Activated T-helper 1 cell treated with anti-CD3 and anti-CD28 coated beads, Interleukin-2, amount 50 U/mL, for 16 hours (primary cell): ENCODE results near the gene MED12L.

Experiments
- DNase-seq, 2 donors: peaks; one replicate each; pipeline ENCODE4 v3.0.0-alpha.2; 2020; ENCODE audit warnings: low read depth in 1 of 2, low spot score in 1 of 2

Gene MED12L

DNA sequence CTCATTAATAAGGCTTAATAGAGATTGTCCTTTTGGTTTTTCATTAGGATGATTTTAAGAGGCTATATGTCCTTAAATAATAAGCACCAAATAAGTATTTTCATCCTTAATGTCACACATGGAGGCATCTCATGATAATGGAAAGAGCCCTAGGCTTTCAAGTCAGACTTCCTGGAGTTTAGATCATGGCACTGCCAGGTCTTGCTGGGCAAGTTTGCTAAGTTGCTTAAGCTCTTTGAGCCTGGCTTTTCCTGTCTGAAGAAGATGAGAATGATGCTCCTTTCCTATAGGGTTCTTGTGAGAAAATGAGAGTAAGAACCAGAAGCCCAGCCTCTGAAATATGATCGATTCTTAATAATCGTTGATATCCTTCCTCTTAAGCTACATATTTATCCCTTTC lies 322.5 kb downstream of the MED12L start:
- DNase-seq, result no peak

DNA sequence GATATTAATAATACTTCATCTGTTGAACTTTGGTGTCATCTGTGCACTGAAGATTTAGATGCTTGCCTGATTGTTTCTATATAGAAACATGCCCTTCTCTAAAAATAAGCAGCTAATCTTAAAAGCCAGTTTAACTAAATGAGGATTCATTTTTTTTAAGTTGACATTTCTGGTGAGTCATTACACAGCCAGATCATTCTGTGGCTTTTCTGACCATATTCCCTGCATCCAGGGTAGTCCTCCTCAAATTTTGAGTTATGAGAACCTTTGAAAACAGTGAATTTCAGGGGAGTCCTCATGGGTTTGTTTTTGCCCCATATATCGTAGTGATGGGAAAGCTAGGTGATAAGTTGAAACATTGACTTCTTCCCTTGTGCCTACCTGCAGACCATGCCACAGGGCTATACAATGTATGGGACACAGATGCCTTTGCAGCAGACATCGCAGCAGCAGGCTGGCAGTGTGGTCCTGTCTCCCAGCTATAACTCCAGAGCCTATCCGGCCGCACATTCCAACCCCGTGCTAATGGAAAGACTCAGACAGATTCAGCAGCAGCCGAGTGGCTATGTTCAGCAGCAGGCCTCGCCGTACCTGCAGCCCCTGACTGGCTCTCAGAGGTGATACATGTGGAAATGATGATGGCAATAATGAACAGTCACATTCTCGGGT lies 325.6 kb downstream of the MED12L start:
- no peak for DNase-seq

DNA sequence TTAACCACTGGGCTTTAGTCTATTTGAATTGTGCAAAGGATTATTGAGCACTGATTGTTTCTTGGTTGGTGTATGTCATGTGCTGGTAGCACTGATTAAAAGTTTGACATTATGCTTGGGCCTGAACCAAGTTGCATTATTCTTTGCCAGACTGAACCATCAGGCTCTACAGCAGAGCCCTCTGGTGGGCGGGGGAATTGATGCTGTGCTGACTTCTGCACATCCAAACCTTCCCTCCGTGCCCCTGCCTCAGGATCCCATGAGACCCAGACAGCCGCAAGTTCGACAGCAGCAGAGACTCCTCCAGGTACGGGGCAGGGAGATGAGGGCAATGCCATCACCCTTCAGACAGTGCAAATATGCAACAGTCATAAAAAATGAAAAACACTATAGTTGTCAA lies 327.5 kb downstream of the MED12L start:
- no peak for DNase-seq

DNA sequence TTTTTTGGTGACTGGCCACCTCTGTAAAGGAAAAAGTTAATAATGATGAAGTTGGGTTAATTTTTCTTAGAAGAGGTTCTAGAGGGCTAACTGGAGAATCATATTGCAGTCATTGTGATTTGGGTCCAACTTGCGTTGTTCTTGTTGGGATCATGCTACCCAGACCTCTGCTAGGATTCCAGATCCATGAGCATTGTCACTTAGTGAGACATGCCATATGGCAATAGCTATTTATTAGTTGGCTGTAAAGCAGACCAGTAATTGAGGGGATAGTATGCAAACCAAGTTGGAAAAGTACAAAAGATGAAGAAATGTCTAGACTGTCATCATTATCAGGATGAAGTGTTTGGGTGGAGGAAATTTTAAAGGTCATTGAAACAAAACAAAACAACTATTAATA lies 329.8 kb downstream of the MED12L start:
- no peak for DNase-seq

DNA sequence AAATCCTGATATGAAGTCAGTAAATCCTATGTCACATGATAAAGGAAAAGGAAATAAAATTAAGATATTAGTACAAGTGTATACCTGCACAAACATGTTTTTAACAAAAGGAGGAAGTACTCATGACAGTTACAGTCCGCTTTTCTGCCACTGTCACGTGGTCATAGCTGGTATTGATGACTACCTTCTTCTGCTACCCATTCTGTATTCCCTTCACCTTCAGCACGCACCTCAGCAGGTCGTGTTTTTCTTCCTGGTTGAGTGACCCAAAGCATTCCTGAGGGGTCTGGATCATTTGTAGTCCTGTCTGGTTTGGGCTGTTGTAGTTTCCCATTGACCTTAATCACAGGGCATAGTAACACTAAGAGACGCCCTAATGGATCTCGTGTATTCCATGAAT lies 334.3 kb downstream of the MED12L start:
- DNase-seq, result no peak

DNA sequence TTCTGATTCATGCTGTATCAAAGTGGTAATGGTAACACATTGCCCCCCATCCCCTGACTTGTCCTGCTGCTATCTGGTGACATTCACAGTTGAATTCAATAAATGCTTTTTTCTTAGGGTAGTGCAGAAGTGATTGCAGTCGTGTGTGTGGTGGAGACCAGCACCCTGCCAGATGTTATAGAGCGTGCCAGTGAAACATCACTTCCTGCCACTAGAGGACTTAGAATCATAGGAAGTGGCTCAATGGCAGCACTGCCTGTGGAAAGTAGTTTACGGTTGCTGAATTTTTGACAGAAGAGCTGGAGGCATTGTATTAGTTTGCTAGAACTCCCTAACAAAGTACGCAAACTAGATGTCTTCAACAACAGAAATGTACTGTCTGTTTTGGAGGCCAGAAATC lies 336.5 kb downstream of the MED12L start:
- no peak for DNase-seq

DNA sequence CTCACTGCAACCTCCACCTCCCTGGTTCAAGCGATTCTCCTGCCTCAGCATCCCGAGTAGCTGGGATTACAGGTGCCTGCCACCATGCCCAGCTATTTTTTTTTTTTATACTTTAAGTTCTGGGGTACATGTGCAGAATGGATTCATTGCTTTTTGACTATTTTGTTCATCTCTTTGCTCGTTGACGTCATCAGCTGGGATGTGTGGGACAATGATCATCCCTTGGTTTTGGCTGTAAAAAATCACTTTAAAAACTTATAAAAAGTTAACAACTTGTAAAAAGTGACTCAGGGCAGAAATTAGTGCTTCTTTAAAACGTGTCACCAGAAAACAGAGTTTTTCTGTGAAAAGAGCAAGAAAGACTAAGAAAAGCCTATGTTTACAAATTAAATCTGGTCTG lies 337.6 kb downstream of the MED12L start:
- DNase-seq, result no peak

DNA sequence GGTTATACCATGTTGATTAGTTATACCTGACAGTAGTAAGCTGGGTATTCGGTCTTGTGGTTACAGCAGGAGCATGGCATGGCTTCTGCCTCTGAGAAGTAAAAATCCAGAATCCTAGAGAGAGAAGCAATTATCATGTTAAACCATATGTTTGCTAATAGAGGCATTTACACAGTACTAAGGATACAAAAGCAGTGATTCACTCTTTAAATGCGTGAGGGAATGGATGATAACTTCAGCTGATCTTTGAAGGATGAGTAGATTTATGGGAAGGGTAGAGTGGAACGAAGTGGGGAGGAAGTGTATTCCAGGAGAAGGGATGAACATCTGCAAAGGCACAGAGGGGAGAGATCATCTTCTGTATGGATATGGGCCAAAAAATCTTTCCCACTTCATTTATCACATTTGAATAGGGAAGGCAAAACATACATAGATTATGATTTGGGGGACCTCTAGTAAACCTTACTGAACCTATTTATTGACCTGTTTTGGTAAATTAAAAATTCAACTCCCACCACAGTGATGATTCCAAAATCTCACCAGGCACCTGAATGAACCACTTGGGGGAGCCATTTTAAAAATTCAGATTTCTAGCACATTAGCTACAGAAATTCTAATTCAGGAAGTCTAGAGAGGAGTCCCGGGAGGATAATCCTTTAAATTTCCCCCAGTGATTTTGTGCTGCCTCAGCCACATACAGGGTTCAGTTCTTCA lies 340.3 kb downstream of the MED12L start:
- no peak for DNase-seq

DNA sequence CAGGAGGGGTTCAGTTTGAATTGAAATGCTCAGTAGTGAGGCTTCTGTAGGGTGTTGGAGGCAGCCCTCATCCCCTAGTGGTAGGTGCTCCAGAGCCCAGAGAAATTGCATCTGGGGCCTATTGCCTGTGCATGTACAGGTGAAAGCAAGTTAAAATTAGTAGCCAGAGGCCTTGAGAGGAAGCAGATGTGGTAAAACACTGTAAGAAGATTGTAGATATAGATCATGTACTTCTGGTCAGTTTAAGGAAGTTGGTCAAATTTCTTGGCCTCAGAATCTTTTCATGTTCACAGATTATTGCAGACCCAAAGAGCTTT lies 340.8 kb downstream of the MED12L start:
- DNase-seq, result no peak

DNA sequence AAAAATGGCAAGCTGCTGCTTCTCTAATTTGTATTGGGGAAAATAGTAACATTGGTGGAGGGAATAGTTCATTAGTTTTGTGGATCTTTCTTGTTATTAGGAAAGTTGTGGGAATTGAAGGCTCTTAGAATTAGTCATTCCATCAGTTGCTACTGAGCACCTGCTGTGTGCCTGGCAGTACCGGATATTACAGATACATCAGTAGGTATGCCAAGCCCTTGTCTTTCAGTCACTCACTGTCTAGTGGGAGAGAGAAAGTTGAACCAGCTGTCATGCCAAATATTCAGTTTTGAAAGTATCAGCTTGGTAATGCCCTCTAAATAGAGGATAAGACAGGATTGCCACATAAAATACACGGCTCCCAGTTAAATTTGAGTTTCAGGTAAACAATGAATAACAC lies 342.9 kb downstream of the MED12L start:
- DNase-seq, result no peak

DNA sequence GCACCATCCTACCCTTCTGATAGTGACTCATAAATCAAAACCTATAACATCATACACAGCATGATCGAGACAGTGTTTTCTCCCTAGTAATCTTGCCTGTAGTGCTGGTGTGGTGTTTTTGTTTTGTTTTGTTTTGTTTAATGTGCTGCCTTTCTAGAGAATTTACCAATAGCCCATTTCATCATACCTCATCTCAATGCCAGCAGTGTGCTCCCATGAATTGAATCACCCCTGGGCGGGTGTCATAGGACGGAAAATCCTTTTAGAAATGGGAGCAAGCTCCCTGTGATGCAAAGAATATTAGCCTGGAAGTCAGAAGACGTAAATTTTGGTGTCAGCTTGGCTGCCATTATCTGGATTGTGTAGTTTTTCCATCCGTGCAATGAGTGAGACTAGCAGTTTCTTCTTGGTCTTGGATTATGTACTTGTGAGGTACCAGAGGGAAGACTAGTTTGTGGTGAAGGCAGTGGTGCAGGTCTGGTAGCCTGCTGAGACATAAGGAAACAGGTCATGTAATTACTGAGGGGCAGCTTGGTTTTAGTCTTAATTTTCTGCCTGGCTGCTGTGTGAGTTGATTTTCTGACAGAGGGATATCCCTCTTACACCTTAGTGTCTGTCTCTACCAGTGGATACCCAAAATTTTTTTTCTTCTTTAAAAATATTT lies 345.5 kb downstream of the MED12L start:
- DNase-seq, result no peak

DNA sequence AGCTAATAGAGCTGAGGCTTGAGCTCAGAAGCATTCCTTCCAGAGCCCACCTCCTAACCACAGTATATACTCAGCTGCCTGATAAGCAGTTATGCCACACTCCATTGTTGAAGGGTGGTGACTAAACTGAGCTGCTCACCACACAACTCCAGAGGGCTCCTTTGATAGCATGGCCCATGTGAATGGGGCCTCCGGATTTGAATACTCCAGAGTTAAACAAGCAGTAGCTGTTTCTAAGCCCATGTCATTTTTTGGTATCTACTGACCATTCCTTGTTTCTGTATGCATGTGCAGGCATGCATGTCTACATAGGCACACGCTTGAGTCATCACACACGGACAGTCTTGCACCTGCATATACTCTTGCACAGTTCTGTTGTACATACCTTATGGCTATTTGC lies 346.5 kb downstream of the MED12L start:
- no peak for DNase-seq

DNA sequence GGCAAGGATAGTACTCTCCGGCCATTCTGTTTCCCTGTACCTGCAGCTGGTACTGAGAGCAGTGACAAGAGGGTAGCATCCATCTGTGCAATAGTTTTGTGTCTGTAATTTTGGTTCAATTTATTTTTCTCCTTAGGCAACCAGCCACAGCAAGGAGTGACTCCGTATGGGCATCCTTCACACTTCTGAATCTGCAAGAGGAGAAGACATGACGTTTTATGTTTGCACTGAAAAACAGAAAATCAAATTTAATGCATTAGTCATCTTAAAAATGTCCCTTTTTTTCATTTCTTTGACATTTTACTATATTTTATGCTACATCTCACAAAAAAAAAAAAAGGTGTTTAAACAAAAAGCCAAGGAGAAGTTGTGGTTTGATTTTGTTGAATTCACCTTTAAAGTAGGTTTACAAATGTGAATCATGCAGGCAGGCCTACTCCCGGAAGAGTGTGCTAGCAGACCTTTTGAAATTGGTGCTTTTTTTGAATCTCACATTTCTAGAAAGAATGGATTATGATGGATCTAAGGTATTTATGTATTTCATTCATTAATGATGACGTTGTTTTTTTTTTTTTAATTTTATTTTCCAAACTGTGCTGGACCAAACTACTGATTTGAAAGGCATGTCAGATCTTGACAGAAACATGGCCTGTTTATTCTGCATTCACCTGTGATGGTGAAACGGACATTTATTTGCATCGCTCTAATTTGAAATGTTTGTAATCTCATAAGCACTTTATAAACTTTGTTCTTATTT lies 347.3 kb downstream of the MED12L start:
- no peak for DNase-seq

DNA sequence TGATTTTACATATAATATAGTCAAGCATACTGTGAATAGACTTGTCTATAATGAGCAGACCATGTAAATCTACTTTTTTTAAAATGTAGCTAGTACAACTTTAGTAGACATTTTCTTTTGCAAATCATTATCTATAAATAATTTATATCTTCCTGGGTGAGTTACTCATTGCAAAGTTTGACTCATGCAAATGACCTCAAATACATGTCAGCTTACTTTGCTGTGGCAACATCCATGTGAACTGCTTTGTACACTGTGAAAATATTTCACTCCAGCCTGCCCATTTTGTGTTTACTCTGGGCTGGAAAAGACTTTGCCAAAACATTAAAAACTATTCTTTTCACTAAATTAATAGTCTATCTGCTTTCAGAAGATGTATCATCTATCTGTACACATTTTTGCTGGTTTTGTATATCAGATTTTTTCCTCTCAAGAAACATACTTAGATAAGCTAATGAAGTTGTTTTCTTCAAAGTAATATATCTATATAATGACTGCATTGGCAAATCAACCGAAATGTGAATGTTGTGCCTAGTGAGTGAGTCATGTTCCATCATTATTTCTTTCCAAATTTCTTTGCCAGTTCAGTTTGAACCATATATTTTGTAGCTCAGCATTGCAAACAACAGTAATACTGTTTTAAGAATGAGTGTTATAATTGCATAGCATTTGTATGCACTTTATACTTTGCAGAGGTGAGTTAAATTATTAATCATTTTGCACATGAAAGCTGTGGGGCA lies 348.9 kb downstream of the MED12L start:
- no peak for DNase-seq

DNA sequence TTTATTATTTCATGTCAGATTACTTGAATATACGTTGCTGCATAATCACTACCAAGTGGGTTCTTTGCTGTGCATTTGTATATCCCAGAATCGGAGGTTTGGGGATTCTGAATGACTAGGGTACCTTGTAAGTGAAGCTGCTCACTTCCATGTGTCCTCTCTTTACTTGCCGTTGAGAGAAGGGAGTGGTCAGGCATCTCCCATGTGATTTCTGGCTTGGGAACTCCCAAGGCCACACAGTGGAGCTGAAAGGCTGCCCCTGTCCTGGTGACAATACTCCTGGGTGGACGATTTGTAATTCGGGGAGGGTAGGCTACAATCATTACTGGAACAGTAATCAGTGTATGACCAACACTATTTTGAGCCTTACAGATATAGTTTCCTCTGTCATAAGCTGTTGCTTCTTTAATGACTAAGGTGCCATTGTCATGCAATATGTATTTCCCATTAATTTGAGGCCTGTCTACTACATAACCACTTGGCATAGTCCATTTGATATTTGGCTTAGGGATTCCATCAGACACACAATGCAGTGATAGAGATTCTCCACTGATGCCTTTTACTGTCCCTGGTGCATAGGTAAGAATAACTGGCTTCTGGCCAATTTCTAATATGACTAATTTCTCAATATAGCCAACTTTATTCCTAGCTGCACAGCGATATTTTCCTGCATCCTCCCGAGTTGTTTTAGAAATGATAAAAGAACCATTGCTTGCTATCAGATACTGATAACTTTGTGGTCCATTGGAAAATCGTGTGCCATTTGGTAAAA lies 351.4 kb downstream of the MED12L start:
- DNase-seq, result no peak

DNA sequence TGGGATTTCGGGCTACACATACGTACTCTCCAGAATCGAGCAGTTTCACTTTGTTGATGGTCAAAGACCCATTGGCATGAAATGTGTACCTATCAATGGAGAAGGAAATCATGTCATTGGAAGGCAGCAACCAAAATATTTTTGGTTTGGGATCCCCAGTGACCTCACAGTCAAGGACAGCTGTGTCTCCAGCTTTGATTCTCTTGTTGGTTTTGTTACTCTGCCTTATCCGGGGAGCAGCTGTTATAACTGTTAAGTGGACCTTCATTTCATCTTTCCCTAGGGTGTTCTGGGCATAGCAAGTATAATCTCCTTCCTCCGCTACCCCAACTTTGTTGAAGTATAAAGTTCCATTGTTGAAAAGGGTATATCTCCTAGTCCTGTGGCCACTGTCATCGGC lies 352.4 kb downstream of the MED12L start:
- DNase-seq, result no peak

DNA sequence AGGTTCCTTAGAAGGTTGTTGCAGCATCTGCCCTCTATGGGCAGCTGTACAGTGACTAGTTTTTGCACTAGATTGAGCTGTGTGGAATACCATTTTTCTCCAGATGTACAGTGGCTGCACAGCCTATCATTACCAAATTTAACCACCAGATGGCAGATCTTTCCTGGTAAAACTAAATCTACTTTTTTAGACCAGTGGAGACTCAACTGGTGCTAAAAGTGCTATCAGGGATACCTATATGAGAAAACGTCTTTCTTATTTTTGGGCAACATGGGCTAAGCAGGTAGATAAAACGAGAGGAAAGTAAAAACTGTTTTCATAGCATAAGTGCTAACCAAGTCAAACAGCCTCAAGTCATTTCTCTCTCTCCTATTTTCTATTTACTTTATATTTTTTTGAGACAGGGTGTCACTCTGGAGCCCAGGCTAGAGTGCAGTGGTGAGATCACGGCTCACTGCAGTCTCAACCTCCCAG lies 354.2 kb downstream of the MED12L start:
- DNase-seq, result no peak

DNA sequence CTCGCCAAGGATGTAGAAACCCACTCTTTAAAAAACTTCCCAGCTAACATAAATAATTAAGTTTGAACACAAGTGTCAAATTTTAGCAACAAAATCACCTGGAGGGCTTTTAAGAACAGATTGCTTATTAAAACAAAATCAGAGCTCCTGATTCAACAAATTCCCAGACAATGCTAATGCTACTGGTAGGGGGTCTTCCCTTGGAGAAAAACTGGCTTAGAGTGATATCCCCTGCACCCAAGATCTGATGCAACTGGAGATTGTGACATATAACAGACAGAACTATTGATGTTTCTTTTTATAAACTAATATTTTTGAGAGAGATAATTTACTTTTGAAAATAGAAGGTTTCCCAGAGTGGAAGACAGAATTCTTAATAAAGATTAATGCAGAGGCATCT lies 355.5 kb downstream of the MED12L start:
- DNase-seq, result no peak

DNA sequence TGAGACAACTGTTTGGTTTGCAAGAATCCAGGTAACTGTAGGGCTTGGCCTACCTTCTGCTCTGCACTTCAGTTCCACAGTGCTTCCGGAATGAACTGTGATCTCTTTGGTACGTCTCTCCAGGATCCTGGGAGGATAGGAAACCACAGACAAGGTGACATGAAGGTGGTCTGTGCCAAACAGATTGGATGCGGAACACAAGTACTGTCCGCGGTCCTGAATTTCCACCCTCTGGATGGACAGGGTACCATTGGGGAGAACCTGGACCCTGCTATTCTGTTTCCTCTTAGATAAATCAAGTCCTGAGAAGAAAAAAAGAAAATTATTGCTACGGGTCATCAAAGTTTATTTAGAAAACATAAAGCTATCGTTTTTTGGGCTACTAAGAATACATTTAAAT lies 358.1 kb downstream of the MED12L start:
- DNase-seq, result no peak

DNA sequence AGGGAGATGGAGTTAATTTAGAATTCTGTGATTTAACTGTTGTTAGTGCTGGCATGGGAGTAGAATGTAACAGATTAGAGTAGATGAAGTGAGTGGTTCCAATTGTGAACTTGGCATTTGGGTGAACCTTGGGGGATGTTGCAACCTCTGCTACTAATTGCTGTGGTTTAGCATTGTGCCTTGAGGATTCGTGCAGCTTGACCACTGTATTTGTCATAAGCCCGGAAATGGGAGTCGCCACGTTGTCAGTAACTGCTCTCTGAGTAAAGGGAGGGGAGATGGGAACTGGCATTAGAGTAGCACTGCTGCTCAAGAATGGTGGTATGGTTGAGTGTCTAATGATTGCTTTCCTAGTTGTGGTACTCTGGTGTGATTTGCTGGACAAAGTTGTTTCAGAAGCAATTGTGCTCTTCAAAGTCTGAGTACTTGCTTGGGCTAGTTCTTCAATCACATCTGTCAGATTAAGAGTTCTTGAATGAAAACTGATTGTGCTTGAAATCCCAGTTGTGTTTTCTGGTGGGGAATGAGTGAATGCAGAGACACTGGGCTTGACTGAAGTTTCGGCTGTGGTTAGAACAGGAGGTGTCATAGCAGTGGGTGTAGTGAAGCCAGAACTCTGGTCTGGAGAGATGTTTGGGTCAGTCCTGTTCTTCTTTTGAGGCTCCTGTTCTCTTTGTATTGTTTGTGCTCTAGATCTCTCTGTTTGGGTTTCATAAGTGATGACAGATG lies 360.0 kb downstream of the MED12L start:
- no peak for DNase-seq
